ENCODE results near the gene GLRA3. TPM values are rescaled to one million over a fixed set of nuclear protein-coding genes. Genes with fewer than 3 reads are reported as not detected.

The GLRA3 gene
- total RNA-seq (2022; extraction: Qiagen RNA extraction) = not detected in 5 replicates

DNA sequence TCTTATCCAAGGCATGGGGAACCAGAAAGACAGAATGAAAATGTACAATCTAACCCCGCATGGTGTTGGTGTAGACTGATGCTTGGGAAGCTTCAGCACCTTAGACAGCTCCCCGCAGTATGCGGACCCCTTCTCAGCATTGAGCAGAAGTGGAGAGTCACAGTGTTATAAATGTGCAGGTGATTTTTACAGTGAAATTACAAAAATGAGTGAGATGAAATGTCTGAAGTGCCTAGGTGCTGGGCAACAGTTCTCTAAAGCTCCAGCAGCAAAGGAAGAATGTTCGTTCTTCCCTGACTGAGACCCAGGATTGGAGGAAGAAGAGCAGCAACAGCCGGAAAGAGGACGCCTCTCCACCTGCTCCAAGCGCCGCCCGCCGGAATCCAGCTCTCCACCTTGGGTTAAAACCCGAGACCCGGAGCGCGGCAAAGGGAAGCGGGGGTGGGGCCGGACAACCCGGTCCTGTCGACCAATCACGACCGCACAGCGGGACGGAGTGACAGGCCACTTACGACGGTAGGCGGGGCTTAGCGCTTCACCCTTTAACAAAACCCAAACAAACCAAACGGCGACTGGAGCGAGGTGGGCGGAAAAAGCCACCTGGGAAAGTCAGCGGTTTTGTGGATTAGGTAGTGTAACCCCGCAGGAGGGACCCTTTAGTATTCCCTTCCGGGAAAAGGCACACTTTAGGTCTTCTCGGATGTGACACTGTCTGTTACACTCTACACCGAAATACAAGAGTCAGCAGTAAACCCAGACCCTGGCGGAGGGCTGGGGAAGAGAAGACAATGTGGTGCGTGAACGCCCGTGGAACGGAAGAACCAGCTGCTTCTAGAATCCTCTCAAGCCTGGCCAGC lies at the start of gene GLRA3:
Gene GLRA3 (minus strand): TSS at position 403 of the 857 bp plus-strand sequence. CDS start 436 bp downstream, outside the sequence.

Other genes with a start within 250 kb of the GLRA3 start
- not detected in 5 replicates for gene ADAM29, start 89.1 kb upstream of the GLRA3 start, total RNA-seq (2022; extraction: Qiagen RNA extraction)

Data from A549 treated with Mapracorat at 1 μM for 4 hours (cell line).